Measurements from ENCODE around the gene TTC34. TPM values are rescaled to one million over a fixed set of nuclear protein-coding genes. Genes with fewer than 3 reads are reported as not detected.

Gene TTC34
- polyA plus RNA-seq, 1 of the 3 experiments (the other 2 are of a cell fraction), result 0.16 TPM

DNA sequence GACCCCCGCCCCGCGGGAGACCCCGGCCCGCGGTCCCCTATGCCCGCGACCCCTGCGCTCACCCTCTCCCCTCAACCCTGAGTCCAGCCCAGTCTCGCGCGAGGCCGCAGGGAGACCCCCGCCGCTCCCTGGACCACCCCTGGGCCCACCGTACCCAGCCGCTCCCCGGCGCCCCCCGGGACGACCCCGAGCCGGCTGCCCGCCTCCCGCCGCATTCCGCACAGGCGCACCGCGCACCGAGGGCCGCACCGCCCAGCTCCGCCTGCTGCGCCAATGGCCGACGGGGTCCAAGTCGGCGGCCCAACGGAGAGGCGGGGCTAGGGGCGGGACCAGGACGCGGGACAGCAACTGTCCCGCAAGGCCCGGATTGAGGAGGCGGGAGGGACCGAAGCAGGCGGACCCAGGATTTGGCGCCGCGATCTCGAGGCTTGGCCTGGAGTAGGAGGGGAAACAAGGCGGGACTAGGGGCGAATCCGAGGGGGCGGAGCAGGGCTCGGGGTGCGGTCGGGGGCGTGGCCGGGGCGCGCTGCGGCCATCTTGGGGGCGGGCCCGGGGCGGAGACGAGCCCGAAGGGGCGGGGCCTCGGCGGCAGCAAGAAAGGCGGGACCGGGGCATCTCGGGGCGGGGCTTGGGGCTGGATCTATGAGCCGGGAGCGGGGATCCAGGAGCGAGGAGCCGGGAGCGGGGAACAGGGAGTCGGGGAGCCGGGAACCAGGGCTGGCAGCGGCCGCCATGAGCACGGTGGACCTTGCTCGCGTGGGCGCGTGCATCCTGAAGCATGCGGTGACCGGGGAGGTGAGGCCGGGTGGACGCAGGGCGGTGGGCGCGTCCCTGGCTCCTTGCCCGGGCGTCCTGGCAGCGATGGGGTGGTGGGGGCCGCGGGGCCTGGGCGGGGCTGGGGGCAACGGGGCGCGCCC lies 215.1 kb downstream of the TTC34 start, which contains the start of gene PRXL2B (continued):
- no peak for TF ChIP-seq EZH2phosphoT487 (IDR thresholded peaks at IDR 0.05; ENCODE audit: borderline replicate concordance, low read depth)
- TF ChIP-seq, protein P1, sequence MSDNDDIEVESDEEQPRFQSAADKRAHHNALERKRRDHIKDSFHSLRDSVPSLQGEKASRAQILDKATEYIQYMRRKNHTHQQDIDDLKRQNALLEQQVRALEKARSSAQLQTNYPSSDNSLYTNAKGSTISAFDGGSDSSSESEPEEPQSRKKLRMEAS (IDR thresholded peaks at IDR 0.05; ENCODE audit: low read depth), result peak; percentile 56
- no peak for TF ChIP-seq SIN3A (IDR thresholded peaks at IDR 0.05; ENCODE audit: borderline replicate concordance, low read depth, low read length)
- TF ChIP-seq FOXJ3 (CRISPR knock-in tag; IDR thresholded peaks at IDR 0.05), result peak; percentile 35; the same call in 1 of the 2 replicates

Other genes starting within 250 kb of the TTC34 start
- 0.19 and 0.28 TPM in 2 replicates for gene TNFRSF14, start 245.3 kb downstream of the TTC34 start, polyA plus RNA-seq (2012; rRNA removed)
- 28.0 and 33.7 TPM in 2 replicates for gene PRXL2B, start 214.9 kb downstream of the TTC34 start, polyA plus RNA-seq (2012; rRNA removed)
- gene MMEL1, start 168.7 kb downstream of the TTC34 start, polyA plus RNA-seq (2012; rRNA removed), result 0.16 and 0.26 TPM in 2 replicates
- gene ACTRT2, start 219.8 kb upstream of the TTC34 start, polyA plus RNA-seq (2012; rRNA removed), result not detected in 2 replicates